K562 (cell line): ENCODE measurements around the gene PSMA7.

Experiments used
- CBFA2T2 ChIP-seq: fragments of 450-650 bp; conservative IDR thresholded peaks from 2 replicates; pipeline ENCODE4 v1.6.1; 2017; ENCODE audit warnings: mild to moderate bottlenecking
- GABPA ChIP-seq: fragments of 200-800 bp; sonication (Bioruptor generic); conservative IDR thresholded peaks from 2 replicates; pipeline ENCODE4 v1.6.1; 2016; ENCODE audit warnings: low read depth, missing genetic modification characterization, missing compliant biosample characterization
- MAFF ChIP-seq: IDR thresholded peaks from 2 replicates; pipeline ENCODE4 v1.6.1; 2012; ENCODE audit warnings: low read length, improper control_type of control experiment
- POLR2A ChIP-seq: fragments of 450-650 bp; conservative IDR thresholded peaks from 2 replicates; pipeline ENCODE4 v1.6.1; 2016
- RFX5 ChIP-seq: IDR thresholded peaks from 2 replicates; pipeline ENCODE4 v1.6.1; 2011; ENCODE audit warnings: low read depth, mild to moderate bottlenecking, improper control_type of control experiment, low read length
- SMARCC2 ChIP-seq: fragments of 450-650 bp; IDR thresholded peaks from 2 replicates; pipeline ENCODE4 v1.6.1; 2017; ENCODE audit warnings: antibody characterized with exemption, moderate library complexity, mild to moderate bottlenecking, low read depth
- TBL1XR1 ChIP-seq, 2 experiments: IDR thresholded peaks; 2 replicates each; pipeline ENCODE4 v1.6.1; 2012; ENCODE audit warnings: improper control_type of control experiment in 2 of 2, low read length in 2 of 2, mild to moderate bottlenecking in 1 of 2
- TCF3 ChIP-seq: sonication (generic); formaldehyde crosslinking; IDR thresholded peaks from 2 replicates; pipeline ENCODE4 v1.4.0; 2020; ENCODE audit warnings: mild to moderate bottlenecking, missing genetic modification reagents
- ZBED1 ChIP-seq: IDR thresholded peaks from 2 replicates; pipeline ENCODE4 v1.6.1; 2014
- ZNF583 ChIP-seq: fragments of 250-450 bp; sonication (Bioruptor Pico); IDR thresholded peaks from 2 replicates; pipeline ENCODE4 v1.4.0; 2020
- TF ChIP-seq, protein P1 (sequence below): fragments of 450-650 bp; formaldehyde crosslinking; IDR thresholded peaks from 2 replicates; pipeline ENCODE4 v1.4.0; 2022; ENCODE audit warnings: mild to moderate bottlenecking, moderate library complexity
- TF ChIP-seq, protein P2 (sequence below), 3 experiments: fragments of 200-800 bp in 1 of 3; sonication (Bioruptor generic) in 1 of 3; sonication (generic) in 1 of 3; formaldehyde crosslinking in 1 of 3; IDR thresholded peaks; 2 replicates each; pipeline versions ENCODE4 v1.6.1 to v1.8.0; 2016 to 2022; ENCODE audit warnings: mild to moderate bottlenecking in 2 of 3, missing compliant biosample characterization in 2 of 3, missing genetic modification characterization in 2 of 3, missing genetic modification reagents in 1 of 3
- TF ChIP-seq, protein P3 (sequence below), 2 experiments: fragments of 450-650 bp in 1 of 2; sonication (generic) in 1 of 2; formaldehyde crosslinking; conservative IDR thresholded peaks; 2 replicates each; pipeline versions ENCODE4 v1.4.0 to v1.8.1; 2020 to 2022; ENCODE audit warnings: mild to moderate bottlenecking in 1 of 2, missing genetic modification reagents in 1 of 2
- TF ChIP-seq, protein P4 (sequence below): fragments of 250-450 bp; sonication (Bioruptor Pico); IDR thresholded peaks from 2 replicates; pipeline ENCODE4 v1.5.0; 2020; ENCODE audit warnings: mild to moderate bottlenecking, borderline replicate concordance

DNA sequence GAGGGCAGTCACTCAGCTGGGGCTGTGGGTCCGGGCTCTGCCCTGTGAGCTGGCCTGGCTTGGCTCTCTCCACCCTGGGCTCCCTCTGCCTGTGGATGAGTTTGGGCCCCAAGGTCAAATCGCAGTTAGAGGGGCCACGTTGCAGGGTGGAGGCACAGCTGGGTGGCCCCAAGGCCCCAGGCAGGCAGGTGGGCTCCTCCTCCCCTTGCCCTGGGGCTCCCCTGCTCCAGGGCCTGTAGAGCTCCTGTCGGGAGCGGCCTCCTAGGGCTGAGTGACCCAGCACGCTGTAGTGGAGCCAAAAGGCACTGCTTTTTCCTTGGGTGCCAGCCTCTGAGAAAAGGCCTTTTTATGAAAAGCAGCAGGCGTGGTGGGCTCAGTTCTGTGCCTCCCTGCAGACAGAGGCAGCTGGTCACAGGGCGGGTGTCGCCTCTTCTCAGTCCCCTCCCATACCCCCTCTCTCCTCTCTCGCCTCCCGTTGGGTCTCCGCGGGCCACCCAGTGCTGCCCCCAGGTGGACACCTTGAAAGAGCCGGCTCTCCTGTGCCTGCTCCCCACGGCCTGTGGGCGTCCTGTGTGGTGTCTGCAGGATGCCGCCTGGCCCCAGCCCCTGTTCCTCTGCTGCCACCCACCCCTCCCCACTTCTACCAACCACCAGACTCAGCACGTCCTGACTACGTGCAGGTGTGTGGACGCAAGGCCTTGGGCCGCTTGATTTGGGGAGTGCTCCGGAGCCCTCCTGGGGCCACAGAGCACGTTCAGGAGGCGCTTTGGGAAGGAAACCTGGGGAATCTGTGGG is 13.6 kb upstream of the PSMA7 start:
- TF ChIP-seq, protein P1, sequence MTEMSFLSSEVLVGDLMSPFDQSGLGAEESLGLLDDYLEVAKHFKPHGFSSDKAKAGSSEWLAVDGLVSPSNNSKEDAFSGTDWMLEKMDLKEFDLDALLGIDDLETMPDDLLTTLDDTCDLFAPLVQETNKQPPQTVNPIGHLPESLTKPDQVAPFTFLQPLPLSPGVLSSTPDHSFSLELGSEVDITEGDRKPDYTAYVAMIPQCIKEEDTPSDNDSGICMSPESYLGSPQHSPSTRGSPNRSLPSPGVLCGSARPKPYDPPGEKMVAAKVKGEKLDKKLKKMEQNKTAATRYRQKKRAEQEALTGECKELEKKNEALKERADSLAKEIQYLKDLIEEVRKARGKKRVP (CRISPR knock-in tag): no peak
- TF ChIP-seq, protein P2, sequence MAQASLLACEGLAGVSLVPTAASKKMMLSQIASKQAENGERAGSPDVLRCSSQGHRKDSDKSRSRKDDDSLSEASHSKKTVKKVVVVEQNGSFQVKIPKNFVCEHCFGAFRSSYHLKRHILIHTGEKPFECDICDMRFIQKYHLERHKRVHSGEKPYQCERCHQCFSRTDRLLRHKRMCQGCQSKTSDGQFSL (CRISPR knock-in tag; IDR thresholded peaks at IDR 0.05): no peak
- TF ChIP-seq, protein P2 (tag; IDR thresholded peaks at IDR 0.05): no peak
- no peak for TF ChIP-seq SMARCC2
- TF ChIP-seq, protein P3, sequence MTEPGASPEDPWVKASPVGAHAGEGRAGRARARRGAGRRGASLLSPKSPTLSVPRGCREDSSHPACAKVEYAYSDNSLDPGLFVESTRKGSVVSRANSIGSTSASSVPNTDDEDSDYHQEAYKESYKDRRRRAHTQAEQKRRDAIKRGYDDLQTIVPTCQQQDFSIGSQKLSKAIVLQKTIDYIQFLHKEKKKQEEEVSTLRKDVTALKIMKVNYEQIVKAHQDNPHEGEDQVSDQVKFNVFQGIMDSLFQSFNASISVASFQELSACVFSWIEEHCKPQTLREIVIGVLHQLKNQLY (CRISPR knock-in tag; conservative IDR thresholded peaks at IDR 0.05): no peak
- TF ChIP-seq, protein P4, sequence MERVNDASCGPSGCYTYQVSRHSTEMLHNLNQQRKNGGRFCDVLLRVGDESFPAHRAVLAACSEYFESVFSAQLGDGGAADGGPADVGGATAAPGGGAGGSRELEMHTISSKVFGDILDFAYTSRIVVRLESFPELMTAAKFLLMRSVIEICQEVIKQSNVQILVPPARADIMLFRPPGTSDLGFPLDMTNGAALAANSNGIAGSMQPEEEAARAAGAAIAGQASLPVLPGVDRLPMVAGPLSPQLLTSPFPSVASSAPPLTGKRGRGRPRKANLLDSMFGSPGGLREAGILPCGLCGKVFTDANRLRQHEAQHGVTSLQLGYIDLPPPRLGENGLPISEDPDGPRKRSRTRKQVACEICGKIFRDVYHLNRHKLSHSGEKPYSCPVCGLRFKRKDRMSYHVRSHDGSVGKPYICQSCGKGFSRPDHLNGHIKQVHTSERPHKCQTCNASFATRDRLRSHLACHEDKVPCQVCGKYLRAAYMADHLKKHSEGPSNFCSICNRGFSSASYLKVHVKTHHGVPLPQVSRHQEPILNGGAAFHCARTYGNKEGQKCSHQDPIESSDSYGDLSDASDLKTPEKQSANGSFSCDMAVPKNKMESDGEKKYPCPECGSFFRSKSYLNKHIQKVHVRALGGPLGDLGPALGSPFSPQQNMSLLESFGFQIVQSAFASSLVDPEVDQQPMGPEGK (CRISPR knock-in tag): no peak
- no peak for TF ChIP-seq POLR2A
- no peak for TF ChIP-seq TBL1XR1 (IDR thresholded peaks at IDR 0.05; ENCODE audit: low read length in 2 of 2)
- no peak for TF ChIP-seq ZNF583 (CRISPR knock-in tag)
- no peak for TF ChIP-seq MAFF
- no peak for TF ChIP-seq ZBED1
- no peak for TF ChIP-seq TCF3 (CRISPR knock-in tag)
- TF ChIP-seq CBFA2T2: no peak
- no peak for TF ChIP-seq GABPA
- no peak for TF ChIP-seq RFX5
